Hepatocyte (in vitro differentiated cells): ENCODE measurements around the gene CYP8B1. TPM values are rescaled to one million over a fixed set of nuclear protein-coding genes. Genes with fewer than 3 reads are reported as not detected.

ENCODE experiments used
- DNase-seq: peaks from one replicate; pipeline ENCODE4 v3.0.0-alpha.2; 2016; ENCODE audit warnings: low spot score
- H2AFZ ChIP-seq: fragments of 200-600 bp; sonication (generic); 2 replicates; pipeline ENCODE4 v1.6.0; 2016; ENCODE audit warnings: antibody characterized with exemption, mild to moderate bottlenecking
- H3K27ac ChIP-seq: fragments of 200-600 bp; sonication (generic); 2 replicates; pipeline ENCODE4 v1.5.1; 2016; ENCODE audit warnings: mild to moderate bottlenecking
- H3K27me3 ChIP-seq: fragments of 200-600 bp; sonication (generic); 2 replicates; pipeline ENCODE4 v1.6.1; 2016
- H3K36me3 ChIP-seq: fragments of 200-600 bp; sonication (generic); replicated peaks from 2 replicates; pipeline ENCODE4 v1.5.1; 2016; ENCODE audit warnings: low read depth; ENCODE audit not compliant: insufficient read depth
- H3K4me1 ChIP-seq: fragments of 200-600 bp; sonication (generic); 2 replicates; pipeline ENCODE4 v1.5.1; 2016; ENCODE audit warnings: mild to moderate bottlenecking, moderate library complexity; ENCODE audit not compliant: insufficient read depth
- H3K4me2 ChIP-seq: fragments of 200-600 bp; sonication (generic); 2 replicates; pipeline ENCODE4 v1.6.0; 2016
- H3K4me3 ChIP-seq: fragments of 200-600 bp; sonication (generic); 2 replicates; pipeline ENCODE4 v1.5.1; 2016; ENCODE audit warnings: mild to moderate bottlenecking
- H3K79me2 ChIP-seq: fragments of 200-600 bp; sonication (generic); 2 replicates; pipeline ENCODE4 v1.6.0; 2017; ENCODE audit warnings: mild to moderate bottlenecking
- H3K9me2 ChIP-seq: fragments of 200-600 bp; sonication (generic); replicated peaks from 2 replicates; pipeline ENCODE4 v1.6.0; 2017; ENCODE audit warnings: mild to moderate bottlenecking; ENCODE audit not compliant: insufficient read depth
- H3K9me3 ChIP-seq: fragments of 200-600 bp; sonication (generic); 2 replicates; pipeline ENCODE4 v1.5.1; 2016; ENCODE audit warnings: low read depth, mild to moderate bottlenecking
- H4K20me1 ChIP-seq: fragments of 200-600 bp; sonication (generic); 2 replicates; pipeline ENCODE4 v1.6.0; 2016; ENCODE audit warnings: mild to moderate bottlenecking; ENCODE audit not compliant: insufficient read depth, poor library complexity, severe bottlenecking
- CTCF ChIP-seq: fragments of 200-600 bp; sonication (generic); IDR thresholded peaks from 2 replicates; pipeline ENCODE4 v1.5.1; 2016; ENCODE audit warnings: antibody characterized with exemption, mild to moderate bottlenecking; ENCODE audit not compliant: poor library complexity
- EZH2 ChIP-seq: fragments of 200-600 bp; sonication (generic); IDR thresholded peaks from 2 replicates; pipeline ENCODE4 v1.6.1; 2016; ENCODE audit warnings: antibody characterized with exemption, mild to moderate bottlenecking, borderline replicate concordance
- EZH2phosphoT487 ChIP-seq: fragments of 200-600 bp; sonication (generic); IDR thresholded peaks from one replicate; pipeline ENCODE4 v1.6.1; 2018; ENCODE audit warnings: antibody characterized with exemption, mild to moderate bottlenecking, low read depth, moderate library complexity; ENCODE audit not compliant: unreplicated experiment, severe bottlenecking
- WGBS: methylation state at CpG from one replicate; pipeline ENCODE4 v1.1.6; 2016; ENCODE audit warnings: low lambda C conversion rate; ENCODE audit errors: missing lambda C conversion rate; 5-methylcytosine and 5-hydroxymethylcytosine counted together
- polyA plus RNA-seq: library from polyadenylated mRNA; unstranded; fragments of >200 nt; fragmentation: Nextera tagmentation; extraction: Ambion mirVana; gene quantifications from 2 replicates; pipeline ENCODE4 v1.2.1, GENCODE V29; 2016
- total RNA-seq: library from RNA; depleted of rRNA; stranded (reverse); fragments of >200 nt; gene quantifications from 2 replicates; pipeline ENCODE4 v1.2.3, GENCODE V29; 2014

Gene CYP8B1
- total and polyA plus RNA-seq, 2 experiments from 2014 or later: 4.5 to 5.7 TPM

GRCh38 chr3:42894698-42895579 lies 19.3 kb upstream of the CYP8B1 start:
- Histone ChIP-seq H3K4me2 (no peak overlapping the region), H3K36me3 (no peaks in the 10 kb centered on the region), H3K4me3 (no peak overlapping the region), H3K27me3 (no peaks in the 10 kb centered on the region), H3K27ac (peak overlapping the region; percentile 49), H3K9me2 (no peaks in the 10 kb centered on the region), H3K4me1 (no peaks in the 10 kb centered on the region), H3K9me3 (no peaks in the 10 kb centered on the region), H2AFZ (no peak overlapping the region), H3K79me2 (no peaks in the 10 kb centered on the region), H4K20me1 (no peaks in the 10 kb centered on the region)
- TF ChIP-seq CTCF (no peak), EZH2 (no peak)
- DNase-seq: peak; percentile 43
- WGBS: 71% methylated on average over 3 of the region's 3 CpGs

GRCh38 chr3:42892807-42893206 lies 17.1 kb upstream of the CYP8B1 start:
- Histone ChIP-seq H3K4me1 (no peaks in the 10 kb centered on the region), H3K9me3 (no peaks in the 10 kb centered on the region), H3K4me2 (no peak overlapping the region), H3K27me3 (no peaks in the 10 kb centered on the region), H3K9me2 (no peaks in the 10 kb centered on the region), H2AFZ (no peak overlapping the region), H3K27ac (no peak overlapping the region), H3K36me3 (no peaks in the 10 kb centered on the region), H3K4me3 (no peak overlapping the region), H4K20me1 (no peaks in the 10 kb centered on the region), H3K79me2 (no peaks in the 10 kb centered on the region)
- DNase-seq: no peak
- TF ChIP-seq EZH2phosphoT487 (no peak), EZH2 (no peak), CTCF (no peak)
- 84% methylated on average over 1 of the region's 1 CpG for WGBS

- Histone ChIP-seq H3K79me2 (no peaks in the 10 kb centered on the region), H3K4me3 (no peak overlapping the region), H2AFZ (no peak overlapping the region), H3K9me3 (no peaks in the 10 kb centered on the region), H4K20me1 (no peaks in the 10 kb centered on the region), H3K36me3 (no peaks in the 10 kb centered on the region), H3K4me2 (no peak overlapping the region), H3K27me3 (no peaks in the 10 kb centered on the region), H3K9me2 (no peaks in the 10 kb centered on the region), H3K4me1 (no peaks in the 10 kb centered on the region), H3K27ac (no peak overlapping the region)
- TF ChIP-seq CTCF: no peak
- no peak for TF ChIP-seq EZH2
- TF ChIP-seq EZH2phosphoT487: no peak
- DNase-seq: no peak
- WGBS: 85% methylated on average over 1 of the region's 1 CpG
Measured at GRCh38 chr3:42892169-42892568, 16.5 kb upstream of the CYP8B1 start.
